ENCODE data around the gene SCEL. TPM values are rescaled to one million over a fixed set of nuclear protein-coding genes. Genes with fewer than 3 reads are reported as not detected.

The SCEL gene
- total and polyA plus RNA-seq, 7 donors: 0.04 TPM; not detected in 5

DNA sequence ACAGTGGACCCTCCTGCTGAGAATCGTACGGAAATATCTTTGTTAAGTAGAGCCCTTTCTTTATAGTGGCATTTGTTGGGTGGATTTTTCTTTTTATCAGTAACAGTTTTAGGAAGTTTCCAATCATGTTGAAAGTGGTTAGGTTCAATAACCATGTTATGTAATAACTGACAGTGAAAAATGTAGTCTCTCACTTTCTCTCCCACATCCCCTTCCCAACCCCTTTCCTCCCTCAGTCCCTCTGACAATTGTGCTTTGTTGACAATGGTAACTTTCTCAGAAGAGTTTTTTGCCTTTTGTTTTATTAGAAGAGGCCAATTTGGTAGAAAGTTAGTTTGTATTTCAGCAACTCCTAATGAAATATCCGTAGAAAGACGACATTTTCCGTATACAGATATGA is 84.1 kb downstream of the SCEL start:
- 71 to 73% (median 72%) methylated on average over 5 of the region's 5 CpGs for WGBS, 3 donors
- no peak overlapping the region for H3K4me3 ChIP-seq
- no peaks in the 10 kb centered on the region for H3K36me3 ChIP-seq (ENCODE audit: insufficient read depth in 1 of 2, low read depth in 1 of 2)
- DNase-seq: no peak
- H3K4me1 ChIP-seq: no peaks in the 10 kb centered on the region
- H3K27ac ChIP-seq: no peak overlapping the region
- H3K9me3 ChIP-seq: no peaks in the 10 kb centered on the region
- no peaks in the 10 kb centered on the region for H3K27me3 ChIP-seq (ENCODE audit: insufficient read depth in 3 of 3, low read length in 2 of 3)
- ATAC-seq: no peak
- TF ChIP-seq, protein P1, sequence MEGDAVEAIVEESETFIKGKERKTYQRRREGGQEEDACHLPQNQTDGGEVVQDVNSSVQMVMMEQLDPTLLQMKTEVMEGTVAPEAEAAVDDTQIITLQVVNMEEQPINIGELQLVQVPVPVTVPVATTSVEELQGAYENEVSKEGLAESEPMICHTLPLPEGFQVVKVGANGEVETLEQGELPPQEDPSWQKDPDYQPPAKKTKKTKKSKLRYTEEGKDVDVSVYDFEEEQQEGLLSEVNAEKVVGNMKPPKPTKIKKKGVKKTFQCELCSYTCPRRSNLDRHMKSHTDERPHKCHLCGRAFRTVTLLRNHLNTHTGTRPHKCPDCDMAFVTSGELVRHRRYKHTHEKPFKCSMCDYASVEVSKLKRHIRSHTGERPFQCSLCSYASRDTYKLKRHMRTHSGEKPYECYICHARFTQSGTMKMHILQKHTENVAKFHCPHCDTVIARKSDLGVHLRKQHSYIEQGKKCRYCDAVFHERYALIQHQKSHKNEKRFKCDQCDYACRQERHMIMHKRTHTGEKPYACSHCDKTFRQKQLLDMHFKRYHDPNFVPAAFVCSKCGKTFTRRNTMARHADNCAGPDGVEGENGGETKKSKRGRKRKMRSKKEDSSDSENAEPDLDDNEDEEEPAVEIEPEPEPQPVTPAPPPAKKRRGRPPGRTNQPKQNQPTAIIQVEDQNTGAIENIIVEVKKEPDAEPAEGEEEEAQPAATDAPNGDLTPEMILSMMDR (IDR thresholded peaks at IDR 0.05): no peak
- intact Hi-C loops (cut with DNase I): no loop called here

DNA sequence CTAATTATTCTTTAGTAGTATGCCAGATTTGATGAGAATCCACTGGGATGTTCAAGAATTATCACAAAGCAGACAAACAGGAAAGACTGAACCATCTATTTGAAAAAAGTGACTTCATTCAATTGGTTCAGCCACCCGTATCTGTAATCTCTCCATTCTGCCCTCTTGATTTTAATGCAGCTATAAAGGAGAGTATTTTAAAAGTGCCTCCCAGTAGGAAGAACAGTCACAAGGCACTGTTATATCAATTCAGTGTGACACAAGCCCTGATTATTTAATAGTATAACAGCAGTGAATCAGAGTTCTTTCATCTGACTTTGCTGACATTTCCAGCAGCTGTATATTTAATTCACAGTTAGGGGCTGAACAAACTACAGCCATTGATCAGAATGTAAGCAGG is 84.6 kb downstream of the SCEL start:
- WGBS, 3 donors: 59 to 69% (median 61%) methylated on average over 1 of the region's 1 CpG
- no peak for ATAC-seq

DNA sequence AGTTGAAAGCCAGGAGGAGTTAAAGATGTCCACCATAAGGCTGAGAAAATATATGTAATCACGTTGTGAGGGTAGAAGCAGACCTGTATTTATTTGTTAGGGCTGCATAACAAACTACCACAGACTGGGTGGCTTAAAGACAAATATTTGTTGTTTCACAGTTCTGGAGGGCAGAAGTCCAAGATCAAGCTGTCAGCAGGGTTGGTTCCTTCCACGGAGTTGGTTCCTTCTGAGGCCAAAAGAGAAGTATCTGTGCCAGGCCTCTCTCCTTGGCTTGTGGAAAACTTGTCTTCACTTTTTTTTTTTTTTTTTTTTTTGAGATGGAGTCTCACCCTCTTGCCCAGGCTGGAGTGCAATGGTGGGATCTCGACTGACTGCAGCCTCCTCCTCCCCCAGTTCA is 88.3 kb downstream of the SCEL start:
- ATAC-seq (no peak), DNase-seq (no peak)
- H3K36me3 ChIP-seq (ENCODE audit: insufficient read depth in 1 of 2, low read depth in 1 of 2): no peaks in the 10 kb centered on the region
- intact Hi-C loops (cut with DNase I): no loop called here
- WGBS, 3 donors: 51 to 64% (median 56%) methylated on average over 3 of the region's 3 CpGs
- no peaks in the 10 kb centered on the region for H3K9me3 ChIP-seq
- no peak overlapping the region for H3K4me3 ChIP-seq
- TF ChIP-seq, protein P1 (IDR thresholded peaks at IDR 0.05): no peak
- H3K27me3 ChIP-seq (ENCODE audit: insufficient read depth in 3 of 3, low read length in 2 of 3): no peaks in the 10 kb centered on the region
- H3K4me1 ChIP-seq: no peaks in the 10 kb centered on the region
- no peak overlapping the region for H3K27ac ChIP-seq

More for the DNA sequence above, 84.6 kb downstream of the SCEL start:
- intact Hi-C loops (cut with DNase I): no loop called here
- DNase-seq: no peak
- Histone ChIP-seq H3K9me3 (no peaks in the 10 kb centered on the region), H3K4me1 (no peaks in the 10 kb centered on the region), H3K4me3 (no peak overlapping the region), H3K36me3 (ENCODE audit: insufficient read depth in 1 of 2, low read depth in 1 of 2) (no peaks in the 10 kb centered on the region), H3K27me3 (ENCODE audit: insufficient read depth in 3 of 3, low read length in 2 of 3) (no peaks in the 10 kb centered on the region), H3K27ac (no peak overlapping the region)
- TF ChIP-seq, protein P1 (IDR thresholded peaks at IDR 0.05): no peak

DNA sequence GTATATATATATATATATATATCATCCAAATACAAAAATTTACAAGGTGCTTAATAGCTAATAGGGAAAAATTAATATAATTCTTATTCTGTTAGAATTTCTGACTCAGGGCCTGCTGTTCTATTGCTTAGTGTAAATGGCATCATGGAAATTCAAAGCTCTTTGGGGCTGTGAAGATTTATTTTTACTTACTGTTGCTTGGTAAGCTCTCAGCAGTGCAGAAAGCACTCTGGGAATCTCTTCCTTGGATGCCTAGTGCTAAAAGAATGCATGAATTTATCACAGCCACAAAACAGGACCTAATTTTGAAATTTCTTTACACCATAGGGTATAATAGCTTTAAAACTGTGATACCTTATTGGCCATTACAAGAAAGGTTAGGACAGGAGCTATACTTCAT is 92.7 kb downstream of the SCEL start:
- no peak overlapping the region for H3K27ac ChIP-seq
- ATAC-seq (no peak), DNase-seq (no peak)
- TF ChIP-seq, protein P1 (IDR thresholded peaks at IDR 0.05): no peak
- no peaks in the 10 kb centered on the region for H3K27me3 ChIP-seq (ENCODE audit: insufficient read depth in 3 of 3, low read length in 2 of 3)
- H3K4me1 ChIP-seq: no peaks in the 10 kb centered on the region
- intact Hi-C loops (cut with DNase I): no loop called here
- H3K4me3 ChIP-seq: no peak overlapping the region
- no peaks in the 10 kb centered on the region for H3K9me3 ChIP-seq
- H3K36me3 ChIP-seq (ENCODE audit: insufficient read depth in 1 of 2, low read depth in 1 of 2): no peaks in the 10 kb centered on the region

DNA sequence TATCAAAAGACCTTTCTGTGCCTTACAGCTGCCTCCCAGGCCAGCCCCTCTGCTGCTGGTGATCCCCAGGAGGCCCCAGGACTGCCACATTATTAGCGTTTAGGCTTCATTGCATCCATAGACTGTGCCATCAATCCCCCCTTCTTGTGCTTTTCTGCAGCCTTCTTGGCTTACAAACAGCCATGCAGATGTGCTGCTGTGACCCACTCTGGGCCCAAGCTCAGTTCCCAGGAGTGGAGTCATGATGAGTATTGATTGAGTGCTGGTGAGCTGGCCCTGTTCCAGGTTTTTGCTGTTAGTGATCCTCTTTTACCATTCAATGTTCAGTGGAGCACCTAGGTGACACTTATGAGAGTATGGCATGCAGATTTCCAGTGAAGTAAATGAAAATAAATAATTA is 102.1 kb downstream of the SCEL start:
- Histone ChIP-seq H3K27me3 (ENCODE audit: insufficient read depth in 3 of 3, low read length in 2 of 3) (peaks cover 0 to 3% (median 0%) of the 10 kb centered on the region in 3 donors), H3K9me3 (no peaks in the 10 kb centered on the region), H3K27ac (no peak overlapping the region), H3K36me3 (ENCODE audit: insufficient read depth in 1 of 2, low read depth in 1 of 2) (no peaks in the 10 kb centered on the region), H3K4me3 (no peak overlapping the region), H3K4me1 (no peaks in the 10 kb centered on the region)
- TF ChIP-seq, protein P1 (IDR thresholded peaks at IDR 0.05): no peak
- no peak for ATAC-seq
- WGBS, 3 donors: 11 to 18% (median 17%) methylated on average over 1 of the region's 1 CpG
- DNase-seq: no peak
- intact Hi-C loops (cut with DNase I): no loop called here
